NB4 (cell line): Measurements from ENCODE around the gene TMEM207.

ENCODE experiments used
- DNase-seq: peaks from one replicate; pipeline ENCODE4 v3.0.0; 2010; ENCODE audit warnings: low read depth
- H3K4me3 ChIP-seq: one replicate; pipeline ENCODE4 v1.5.1; 2011; ENCODE audit warnings: mild to moderate bottlenecking, low read depth, low read length, moderate library complexity
- MYC ChIP-seq: IDR thresholded peaks from 2 replicates; pipeline ENCODE4 v1.6.1; 2011; ENCODE audit warnings: low read depth, low read length
- POLR2A ChIP-seq: IDR thresholded peaks from 2 replicates; pipeline ENCODE4 v1.6.1; 2011; ENCODE audit warnings: mild to moderate bottlenecking; ENCODE audit not compliant: insufficient read length; ENCODE audit errors: extremely low read depth
- TF ChIP-seq, protein P1 (sequence below): IDR thresholded peaks from one replicate; pipeline ENCODE4 v1.5.1; 2012; ENCODE audit warnings: low read depth, low read length
- TF ChIP-seq, protein P2 (sequence below): IDR thresholded peaks from 2 replicates; pipeline ENCODE4 v1.6.1; 2011; ENCODE audit warnings: low read depth, low read length

TMEM207 gene

DNA sequence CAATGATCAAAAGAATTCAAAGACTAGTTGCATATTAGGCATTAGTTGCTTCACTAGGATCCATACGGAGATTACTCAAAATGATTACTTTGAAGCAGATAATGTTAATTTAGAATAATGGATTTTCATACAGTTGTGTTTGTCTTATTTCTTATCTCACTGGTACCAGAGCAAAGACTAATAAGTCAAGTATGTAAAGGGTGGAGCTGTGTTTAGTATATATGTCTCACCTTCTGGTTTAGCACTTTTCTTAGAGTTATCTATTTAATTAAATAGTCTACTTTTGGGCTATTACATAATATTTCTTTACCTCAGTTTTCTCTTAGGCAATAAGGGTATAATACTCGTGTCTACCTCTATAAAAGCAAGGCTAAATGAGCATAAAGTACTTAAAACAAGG lies 18.8 kb downstream of the TMEM207 start:
- no peak overlapping the region for H3K4me3 ChIP-seq
- TF ChIP-seq POLR2A = no peak
- no peak for DNase-seq

DNA sequence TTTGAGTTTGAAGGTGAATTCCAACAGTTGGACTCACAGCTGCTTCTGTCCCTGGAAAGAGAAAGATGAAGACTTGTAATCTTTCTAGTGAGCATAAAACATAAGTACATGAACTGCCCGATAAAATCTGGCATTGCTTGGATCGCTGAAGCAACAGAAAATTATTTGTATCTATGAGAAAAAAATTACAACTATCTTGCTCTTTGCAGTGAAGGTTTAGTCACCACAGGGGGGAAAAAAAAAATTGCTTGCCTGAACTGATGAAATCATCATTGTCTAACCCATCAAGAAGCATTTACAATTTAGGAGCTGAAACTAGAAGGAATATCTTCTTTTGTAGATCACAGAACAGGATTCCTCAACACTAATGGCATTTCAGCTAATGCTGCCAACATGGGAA lies 20.0 kb downstream of the TMEM207 start:
- H3K4me3 ChIP-seq = no peak overlapping the region
- TF ChIP-seq, protein P1, sequence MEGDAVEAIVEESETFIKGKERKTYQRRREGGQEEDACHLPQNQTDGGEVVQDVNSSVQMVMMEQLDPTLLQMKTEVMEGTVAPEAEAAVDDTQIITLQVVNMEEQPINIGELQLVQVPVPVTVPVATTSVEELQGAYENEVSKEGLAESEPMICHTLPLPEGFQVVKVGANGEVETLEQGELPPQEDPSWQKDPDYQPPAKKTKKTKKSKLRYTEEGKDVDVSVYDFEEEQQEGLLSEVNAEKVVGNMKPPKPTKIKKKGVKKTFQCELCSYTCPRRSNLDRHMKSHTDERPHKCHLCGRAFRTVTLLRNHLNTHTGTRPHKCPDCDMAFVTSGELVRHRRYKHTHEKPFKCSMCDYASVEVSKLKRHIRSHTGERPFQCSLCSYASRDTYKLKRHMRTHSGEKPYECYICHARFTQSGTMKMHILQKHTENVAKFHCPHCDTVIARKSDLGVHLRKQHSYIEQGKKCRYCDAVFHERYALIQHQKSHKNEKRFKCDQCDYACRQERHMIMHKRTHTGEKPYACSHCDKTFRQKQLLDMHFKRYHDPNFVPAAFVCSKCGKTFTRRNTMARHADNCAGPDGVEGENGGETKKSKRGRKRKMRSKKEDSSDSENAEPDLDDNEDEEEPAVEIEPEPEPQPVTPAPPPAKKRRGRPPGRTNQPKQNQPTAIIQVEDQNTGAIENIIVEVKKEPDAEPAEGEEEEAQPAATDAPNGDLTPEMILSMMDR = no peak
- no peak for TF ChIP-seq POLR2A
- TF ChIP-seq, protein P2, sequence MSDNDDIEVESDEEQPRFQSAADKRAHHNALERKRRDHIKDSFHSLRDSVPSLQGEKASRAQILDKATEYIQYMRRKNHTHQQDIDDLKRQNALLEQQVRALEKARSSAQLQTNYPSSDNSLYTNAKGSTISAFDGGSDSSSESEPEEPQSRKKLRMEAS = no peak
- TF ChIP-seq MYC = no peak
- no peak for DNase-seq

GRCh38 chr3:190426806-190427507 lies 22.7 kb downstream of the TMEM207 start:
- TF ChIP-seq MYC (no peak), POLR2A (no peak)
- TF ChIP-seq, protein P1 = no peak
- TF ChIP-seq, protein P2 = no peak
- no peak for DNase-seq
- no peak overlapping the region for H3K4me3 ChIP-seq

DNA sequence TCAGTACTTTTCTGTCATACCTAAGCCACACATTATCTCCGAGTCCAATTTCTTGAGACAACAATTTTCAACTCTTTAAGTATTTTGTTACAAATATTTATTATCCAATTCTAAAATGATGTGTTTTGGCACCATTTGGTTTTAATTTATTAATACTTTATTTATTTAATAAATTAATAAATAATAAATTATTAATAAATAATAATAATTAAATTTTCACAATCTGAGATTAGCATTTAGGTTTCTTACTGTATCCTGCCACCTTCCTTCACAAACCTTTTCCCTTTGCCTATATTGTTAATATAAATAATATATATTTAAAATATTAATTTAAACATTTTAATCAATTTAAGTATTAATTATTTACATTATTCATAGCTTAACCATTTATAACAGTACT lies 23.9 kb downstream of the TMEM207 start:
- H3K4me3 ChIP-seq = no peak overlapping the region
- no peak for DNase-seq
- TF ChIP-seq, protein P2 = no peak
- TF ChIP-seq MYC (no peak), POLR2A (no peak)
- TF ChIP-seq, protein P1 = no peak

DNA sequence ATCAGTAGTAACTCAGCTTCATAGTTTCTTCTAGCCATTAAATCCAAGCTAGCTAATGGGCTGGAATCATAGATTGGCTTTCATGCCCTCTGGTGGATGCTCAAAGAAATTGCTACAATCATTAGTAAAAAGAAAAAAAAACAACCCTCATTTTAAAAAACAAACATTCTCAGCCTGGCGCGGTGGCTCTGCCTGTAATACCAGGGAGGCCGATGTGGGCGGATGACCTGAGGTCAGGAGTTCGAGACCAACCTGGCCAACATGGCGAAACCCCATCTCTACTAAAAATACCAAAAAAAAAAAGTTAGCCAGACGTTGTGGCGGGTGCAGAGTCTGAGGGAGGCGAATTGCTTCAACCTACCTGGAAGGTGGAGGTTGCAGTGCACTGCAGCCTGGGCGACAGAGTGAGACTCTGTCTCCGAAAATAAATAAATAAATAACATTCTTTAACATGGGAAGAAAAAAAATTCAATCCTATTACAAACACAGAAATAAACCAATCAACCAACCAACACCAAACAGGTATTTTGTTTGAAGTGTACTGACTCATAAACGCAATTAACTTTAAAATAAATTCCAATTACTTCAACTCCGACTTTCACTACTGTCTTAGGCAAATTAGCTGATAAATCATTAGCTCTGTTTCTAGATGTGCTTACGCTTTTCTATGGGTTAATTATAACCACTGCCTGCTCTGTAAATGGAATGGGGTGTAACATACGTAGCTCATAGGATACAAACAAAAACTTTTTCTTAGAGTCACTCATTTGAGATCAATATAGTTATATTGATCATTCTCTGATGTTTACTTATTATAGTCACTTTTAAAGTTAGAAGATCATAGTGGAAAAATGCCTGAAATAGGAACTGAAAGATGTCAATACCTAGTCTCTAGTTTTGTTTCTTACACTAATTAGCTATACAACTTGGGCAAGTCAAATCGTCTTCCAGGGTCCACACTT lies 24.9 kb downstream of the TMEM207 start:
- H3K4me3 ChIP-seq = no peak overlapping the region
- peak; percentile 65 for DNase-seq
- TF ChIP-seq, protein P1 = peak; percentile 48
- no peak for TF ChIP-seq MYC

- TF ChIP-seq, protein P2 = no peak
- no peak for TF ChIP-seq POLR2A
- TF ChIP-seq MYC = no peak
- TF ChIP-seq, protein P1 = no peak
- no peak overlapping the region for H3K4me3 ChIP-seq
- no peak for DNase-seq
Measured at GRCh38 chr3:190424108-190424477, 25.6 kb downstream of the TMEM207 start.
